IMR-90 (cell line): ENCODE measurements around the gene CTBP2.

ENCODE experiments used
- CEBPB ChIP-seq: IDR thresholded peaks from 2 replicates; pipeline ENCODE4 v1.6.1; 2012; ENCODE audit warnings: low read depth, low read length, improper control_type of control experiment
- MAZ ChIP-seq: IDR thresholded peaks from 2 replicates; pipeline ENCODE4 v1.6.1; 2012; ENCODE audit warnings: low read depth, mild to moderate bottlenecking, low read length, improper control_type of control experiment, moderate library complexity, borderline replicate concordance
- MXI1 ChIP-seq: IDR thresholded peaks from 2 replicates; pipeline ENCODE4 v1.6.1; 2012; ENCODE audit warnings: low read depth, mild to moderate bottlenecking, low read length, moderate library complexity, borderline replicate concordance
- NFE2L2 ChIP-seq: fragments of 150-350 bp; IDR thresholded peaks from 2 replicates; pipeline ENCODE4 v1.6.1; 2016; ENCODE audit warnings: low read depth, mild to moderate bottlenecking, low read length
- POLR2A ChIP-seq: IDR thresholded peaks from 2 replicates; pipeline ENCODE4 v1.6.1; 2012; ENCODE audit warnings: mild to moderate bottlenecking, low read depth, low read length
- RAD21 ChIP-seq: IDR thresholded peaks from 2 replicates; pipeline ENCODE4 v1.6.1; 2012; ENCODE audit warnings: low read length, improper control_type of control experiment
- RCOR1 ChIP-seq: IDR thresholded peaks from 2 replicates; pipeline ENCODE4 v1.6.1; 2012; ENCODE audit warnings: mild to moderate bottlenecking, low read length, improper control_type of control experiment; ENCODE audit not compliant: insufficient replicate concordance
- RFX5 ChIP-seq: IDR thresholded peaks from 2 replicates; pipeline ENCODE4 v1.8.0; 2012; ENCODE audit warnings: low read depth, mild to moderate bottlenecking, low read length, moderate library complexity
- SMC3 ChIP-seq: fragments of 150-350 bp; IDR thresholded peaks from 2 replicates; pipeline ENCODE4 v1.6.1; 2016; ENCODE audit warnings: low read depth, mild to moderate bottlenecking, antibody characterized with exemption, low read length, moderate library complexity
- TF ChIP-seq, protein P1 (sequence below): conservative IDR thresholded peaks from 2 replicates; pipeline ENCODE4 v1.5.1; 2012; ENCODE audit warnings: mild to moderate bottlenecking, low read depth, low read length, improper control_type of control experiment
- TF ChIP-seq, protein P2 (sequence below): fragments of 150-350 bp; IDR thresholded peaks from 2 replicates; pipeline ENCODE4 v1.6.1; 2017; ENCODE audit warnings: mild to moderate bottlenecking, antibody characterized with exemption, low read length, low read depth

- TF ChIP-seq RFX5 (no peak), MXI1 (no peak), SMC3 (no peak), POLR2A (no peak), RCOR1 (no peak), RAD21 (no peak), CEBPB (no peak), NFE2L2 (no peak), MAZ (no peak)
- TF ChIP-seq, protein P1, sequence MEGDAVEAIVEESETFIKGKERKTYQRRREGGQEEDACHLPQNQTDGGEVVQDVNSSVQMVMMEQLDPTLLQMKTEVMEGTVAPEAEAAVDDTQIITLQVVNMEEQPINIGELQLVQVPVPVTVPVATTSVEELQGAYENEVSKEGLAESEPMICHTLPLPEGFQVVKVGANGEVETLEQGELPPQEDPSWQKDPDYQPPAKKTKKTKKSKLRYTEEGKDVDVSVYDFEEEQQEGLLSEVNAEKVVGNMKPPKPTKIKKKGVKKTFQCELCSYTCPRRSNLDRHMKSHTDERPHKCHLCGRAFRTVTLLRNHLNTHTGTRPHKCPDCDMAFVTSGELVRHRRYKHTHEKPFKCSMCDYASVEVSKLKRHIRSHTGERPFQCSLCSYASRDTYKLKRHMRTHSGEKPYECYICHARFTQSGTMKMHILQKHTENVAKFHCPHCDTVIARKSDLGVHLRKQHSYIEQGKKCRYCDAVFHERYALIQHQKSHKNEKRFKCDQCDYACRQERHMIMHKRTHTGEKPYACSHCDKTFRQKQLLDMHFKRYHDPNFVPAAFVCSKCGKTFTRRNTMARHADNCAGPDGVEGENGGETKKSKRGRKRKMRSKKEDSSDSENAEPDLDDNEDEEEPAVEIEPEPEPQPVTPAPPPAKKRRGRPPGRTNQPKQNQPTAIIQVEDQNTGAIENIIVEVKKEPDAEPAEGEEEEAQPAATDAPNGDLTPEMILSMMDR, result no peak
- TF ChIP-seq, protein P2, sequence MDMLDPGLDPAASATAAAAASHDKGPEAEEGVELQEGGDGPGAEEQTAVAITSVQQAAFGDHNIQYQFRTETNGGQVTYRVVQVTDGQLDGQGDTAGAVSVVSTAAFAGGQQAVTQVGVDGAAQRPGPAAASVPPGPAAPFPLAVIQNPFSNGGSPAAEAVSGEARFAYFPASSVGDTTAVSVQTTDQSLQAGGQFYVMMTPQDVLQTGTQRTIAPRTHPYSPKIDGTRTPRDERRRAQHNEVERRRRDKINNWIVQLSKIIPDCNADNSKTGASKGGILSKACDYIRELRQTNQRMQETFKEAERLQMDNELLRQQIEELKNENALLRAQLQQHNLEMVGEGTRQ, result no peak
These were observed 89.4 kb downstream of the CTBP2 start for GRCh38 chr10:125071008-125071407.
